T-helper 2 cell (primary cell): ENCODE measurements around the gene PRKAA2.
A peak's percentile ranks its signal among the peaks of the same experiment; 100 is the strongest.

Experiments used
- DNase-seq, 5 experiments: peaks; one replicate each; pipeline versions ENCODE4 v3.0.0 to v3.0.0-alpha.2; 2012 to 2022

Gene PRKAA2

DNA sequence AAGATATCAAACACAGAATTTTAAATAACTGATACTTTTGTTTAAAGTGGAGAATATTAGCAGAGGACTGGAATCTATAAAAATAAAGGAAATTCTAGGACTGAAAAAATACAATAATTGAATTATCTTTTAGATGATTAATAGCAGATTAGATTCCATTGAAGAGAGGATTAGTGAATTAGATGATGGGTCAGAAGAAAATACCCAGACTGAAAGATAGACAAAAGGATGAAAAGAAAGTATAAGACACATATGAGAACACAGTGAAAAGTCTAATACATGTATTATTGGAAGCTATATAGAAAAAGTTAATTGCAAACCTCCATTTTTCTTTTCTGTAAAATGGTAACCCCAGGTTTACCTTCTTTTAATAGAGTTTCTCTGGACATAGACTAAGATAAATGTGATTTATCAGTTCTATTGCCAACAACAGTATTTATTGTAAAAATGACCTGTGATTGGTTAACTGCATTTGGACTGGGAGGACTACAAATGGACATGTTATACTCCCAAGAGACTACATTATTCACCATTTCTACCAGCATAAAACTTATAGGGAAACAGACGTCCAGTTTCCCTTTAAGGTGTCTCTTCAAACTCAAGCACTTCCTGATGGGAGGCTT, 11.0 kb downstream of the PRKAA2 start:
- no peak for DNase-seq

DNA sequence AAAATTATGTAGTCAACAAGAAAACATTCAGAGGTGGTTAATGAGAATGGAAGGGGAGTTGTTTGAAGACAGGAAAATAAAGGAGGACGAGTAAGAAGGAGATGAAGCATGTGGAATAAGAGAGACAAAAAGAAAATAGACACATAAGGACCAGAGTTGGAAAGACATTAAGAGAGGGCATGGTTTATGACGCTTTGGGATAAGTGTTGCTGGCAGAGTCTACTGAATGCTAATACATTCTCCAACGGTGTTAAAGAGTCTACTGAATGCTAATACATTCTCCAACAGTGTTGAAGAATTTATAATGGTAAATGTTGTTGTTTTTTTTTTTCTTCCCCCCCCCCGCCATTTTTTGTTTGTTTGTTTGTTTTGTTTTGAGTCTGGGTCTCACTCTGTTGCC, 13.1 kb downstream of the PRKAA2 start:
- no peak for DNase-seq

GRCh38 chr1:56660293-56660692, 15.2 kb downstream of the PRKAA2 start:
- DNase-seq = no peak

GRCh38 chr1:56663846-56664245, 18.7 kb downstream of the PRKAA2 start:
- DNase-seq = no peak

DNA sequence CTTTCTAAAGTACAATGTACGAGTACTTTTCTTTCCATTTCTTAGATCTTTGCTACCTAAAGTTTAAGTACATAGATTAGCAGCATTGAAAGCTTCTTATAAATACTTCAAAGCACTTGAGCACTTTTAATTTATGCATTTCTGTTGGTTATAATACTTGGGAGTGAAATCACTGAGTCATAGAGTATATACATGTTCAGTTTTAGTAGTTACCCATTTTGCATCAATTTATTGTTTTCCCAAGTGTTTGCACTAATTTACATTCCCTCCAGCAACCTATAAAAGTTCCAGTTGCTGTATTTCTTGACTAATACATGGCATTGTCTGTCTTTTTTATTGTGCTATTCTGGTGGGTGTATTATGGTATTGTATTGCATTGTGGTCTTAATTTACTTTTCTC, 20.3 kb downstream of the PRKAA2 start:
- no peak for DNase-seq

DNA sequence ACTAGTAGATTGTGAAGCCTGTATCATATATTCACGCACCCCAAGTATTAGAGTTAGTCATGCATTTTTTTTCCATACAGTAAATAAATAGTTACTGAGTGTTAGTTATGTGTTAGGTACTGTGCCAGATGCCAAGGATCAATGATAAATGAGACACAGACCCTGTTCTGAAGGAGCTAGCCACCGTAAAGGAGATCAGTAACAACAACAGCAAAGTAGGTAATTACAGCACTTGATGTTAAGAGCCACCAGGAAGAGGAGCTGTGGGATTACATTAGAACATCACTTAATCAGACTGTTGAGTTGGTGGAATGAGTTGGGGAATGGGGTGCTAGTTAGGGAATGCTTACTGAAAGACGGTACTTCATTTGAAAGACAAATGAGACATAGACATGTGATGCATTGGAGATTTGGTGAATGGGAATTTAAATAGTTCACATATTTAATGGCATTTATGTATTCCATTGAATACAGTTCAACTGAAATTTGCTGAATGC, 21.0 kb downstream of the PRKAA2 start:
- no peak for DNase-seq

DNA sequence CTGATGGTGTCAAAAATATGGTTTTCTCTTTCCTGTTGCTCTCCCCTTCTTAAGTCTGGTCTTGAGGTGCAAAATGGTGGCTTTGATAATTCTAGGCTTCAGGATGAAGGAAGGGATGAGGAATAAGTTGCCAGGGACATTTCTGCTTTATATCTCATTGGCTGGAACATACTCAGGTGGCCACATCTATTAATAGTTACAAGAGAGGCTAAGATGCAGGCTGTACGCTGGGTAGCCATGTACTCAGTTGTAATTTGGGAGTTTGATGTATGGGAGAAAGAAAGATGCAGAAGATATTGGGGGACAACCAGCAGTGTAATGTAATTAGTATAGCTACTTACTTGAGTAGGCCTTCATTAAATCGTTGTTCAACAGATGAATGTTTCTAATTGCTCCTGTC, 25.2 kb downstream of the PRKAA2 start:
- DNase-seq = no peak

DNA sequence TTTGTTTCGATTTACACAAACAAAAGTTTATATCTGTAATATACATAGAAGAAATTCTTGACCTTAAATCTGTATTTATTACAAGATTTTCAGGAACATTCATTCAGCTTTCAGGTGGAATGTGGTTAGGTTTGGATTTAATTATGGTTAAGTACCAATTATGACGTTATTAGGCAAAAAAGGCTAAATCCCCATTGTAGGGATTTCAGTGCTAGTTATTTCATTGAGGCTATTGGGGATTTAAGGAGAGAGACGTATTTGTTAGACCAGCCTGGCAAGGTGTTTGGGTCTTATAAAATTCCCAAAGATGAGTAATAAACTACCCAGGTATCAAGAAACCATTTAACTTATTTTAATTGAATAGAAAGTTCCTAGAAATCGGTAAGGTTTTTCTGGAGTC, 26.0 kb downstream of the PRKAA2 start:
- no peak for DNase-seq

DNA sequence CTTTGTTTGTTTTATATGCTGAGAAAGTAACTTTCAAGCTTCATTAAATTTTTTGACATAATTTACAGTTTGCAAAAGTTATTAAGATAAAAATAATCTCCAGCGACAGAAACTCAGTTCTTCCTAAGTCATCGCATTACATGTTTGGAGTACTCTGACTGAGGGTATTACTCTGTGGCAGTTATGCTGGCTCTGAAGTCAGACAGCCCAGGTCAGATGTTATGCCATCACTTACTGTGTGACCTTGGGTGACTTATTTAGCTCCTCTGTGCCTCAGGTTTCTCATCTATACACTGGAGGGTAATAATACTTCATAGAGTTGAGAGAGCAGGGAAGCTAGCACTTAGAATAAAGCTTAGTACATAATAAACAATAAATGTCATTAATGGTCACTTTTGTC, 26.4 kb downstream of the PRKAA2 start:
- no peak for DNase-seq

DNA sequence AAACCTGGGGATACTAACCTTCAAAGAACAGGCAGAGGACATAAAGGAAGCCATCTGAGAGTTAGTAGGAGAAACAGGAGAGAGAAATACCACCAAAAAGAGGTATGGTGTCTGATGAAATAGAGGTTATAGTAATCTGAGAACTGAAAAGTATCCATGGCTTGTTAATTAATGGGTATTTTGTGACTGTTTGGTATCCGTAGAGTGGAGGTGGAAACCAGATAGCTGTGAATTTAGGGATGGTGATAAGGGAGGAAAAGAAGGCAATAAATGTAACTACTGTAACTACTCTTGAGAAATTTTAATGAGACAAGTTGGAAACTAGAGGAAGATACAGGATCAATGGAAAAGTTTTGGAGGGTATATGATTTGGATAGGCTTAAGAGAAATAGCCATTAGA, 27.5 kb downstream of the PRKAA2 start:
- no peak for DNase-seq

- no peak for DNase-seq
Observed at GRCh38 chr1:56675763-56676162, 30.6 kb downstream of the PRKAA2 start.

GRCh38 chr1:56676571-56677035, 31.5 kb downstream of the PRKAA2 start:
- no peak for DNase-seq

GRCh38 chr1:56683569-56683968, 38.5 kb downstream of the PRKAA2 start:
- DNase-seq = no peak

DNA sequence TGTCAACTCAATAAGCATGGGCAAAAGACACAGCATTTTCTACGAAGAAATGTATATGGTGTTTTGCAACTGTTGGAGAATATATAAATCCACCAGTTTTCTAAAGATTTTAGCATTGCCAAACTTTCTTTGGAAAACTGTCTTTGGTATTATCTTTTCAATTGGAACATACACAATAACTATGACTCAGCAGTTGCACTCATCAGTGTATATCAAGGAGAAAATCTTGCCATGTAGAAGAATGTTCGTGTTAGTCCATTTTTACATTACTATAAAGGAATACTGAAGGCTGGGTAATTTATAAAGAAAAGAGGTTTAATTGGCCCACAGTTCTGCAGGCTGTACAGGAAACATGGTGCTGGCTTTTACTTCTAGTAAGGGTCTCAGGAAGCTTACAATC, 41.1 kb downstream of the PRKAA2 start:
- DNase-seq = no peak

DNA sequence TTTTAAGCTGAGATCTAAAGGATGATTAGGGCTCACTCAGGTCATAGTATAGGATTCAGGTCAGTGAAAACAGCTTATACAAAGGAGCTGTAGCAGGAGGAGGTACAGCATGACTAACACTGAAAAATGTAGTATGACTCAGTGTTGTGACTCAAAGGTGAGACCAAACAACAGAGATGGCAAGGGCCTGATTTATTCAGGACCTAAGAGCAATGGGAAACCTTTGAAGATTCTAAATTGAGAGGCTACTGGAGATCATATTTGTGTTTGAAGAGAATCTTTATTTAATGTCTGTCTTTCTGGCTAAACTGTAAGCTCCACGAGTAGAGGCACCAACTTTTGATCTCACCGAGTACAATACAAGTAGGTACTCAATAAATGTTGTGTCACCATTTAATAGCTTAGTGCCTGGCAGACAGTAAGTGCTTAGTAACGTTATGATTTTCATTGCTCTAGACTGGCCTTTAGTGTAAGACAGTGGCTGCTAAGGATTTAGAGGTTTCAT, 43.5 kb downstream of the PRKAA2 start:
- peak in 1 of 5 experiments; percentile 11 for DNase-seq

- no peak for DNase-seq
Observed at GRCh38 chr1:56696663-56697062, 51.5 kb downstream of the PRKAA2 start.

DNA sequence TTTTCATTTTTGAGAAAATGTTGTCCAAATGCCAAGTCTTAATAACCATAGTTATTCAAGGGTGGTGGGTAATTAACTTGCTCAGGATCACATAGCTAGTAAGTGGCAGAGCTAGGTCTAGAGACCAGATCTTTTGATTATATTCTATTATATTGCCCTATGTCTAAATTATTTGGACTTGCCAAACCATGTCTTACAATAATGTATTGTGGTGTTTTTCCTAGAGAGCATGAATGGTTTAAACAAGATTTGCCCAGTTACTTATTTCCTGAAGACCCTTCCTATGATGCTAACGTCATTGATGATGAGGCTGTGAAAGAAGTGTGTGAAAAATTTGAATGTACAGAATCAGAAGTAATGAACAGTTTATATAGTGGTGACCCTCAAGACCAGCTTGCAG, 58.6 kb downstream of the PRKAA2 start:
- DNase-seq = no peak

- DNase-seq = no peak
Observed at GRCh38 chr1:56707379-56707778, 62.3 kb downstream of the PRKAA2 start.

GRCh38 chr1:56709269-56709880, 64.3 kb downstream of the PRKAA2 start:
- DNase-seq = peak in 1 of 5 experiments; percentile 21

DNA sequence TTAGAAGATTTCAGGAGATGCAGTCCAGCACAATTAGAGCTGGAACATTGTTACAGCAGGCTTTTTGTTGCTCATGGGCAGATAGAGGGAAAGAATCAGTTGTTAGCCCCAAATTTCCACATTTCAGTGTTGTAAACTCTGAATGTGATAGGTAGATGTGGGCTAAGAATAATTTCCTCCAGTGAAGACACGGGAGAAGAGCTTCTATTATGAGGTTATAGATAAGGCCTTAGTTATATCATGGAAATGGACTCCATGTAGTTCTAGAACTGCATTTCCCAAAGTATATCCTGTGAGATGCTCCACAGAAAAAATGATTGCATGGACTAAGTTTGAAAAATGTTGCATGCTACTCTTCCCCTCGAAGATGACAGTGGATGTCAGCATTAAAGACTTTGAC, 64.9 kb downstream of the PRKAA2 start:
- no peak for DNase-seq

- no peak for DNase-seq
Observed at GRCh38 chr1:56710646-56711045, 65.5 kb downstream of the PRKAA2 start.

GRCh38 chr1:56712150-56712549, 67.0 kb downstream of the PRKAA2 start:
- no peak for DNase-seq

- DNase-seq = no peak
Observed at GRCh38 chr1:56713112-56713511, 68.0 kb downstream of the PRKAA2 start.

DNA sequence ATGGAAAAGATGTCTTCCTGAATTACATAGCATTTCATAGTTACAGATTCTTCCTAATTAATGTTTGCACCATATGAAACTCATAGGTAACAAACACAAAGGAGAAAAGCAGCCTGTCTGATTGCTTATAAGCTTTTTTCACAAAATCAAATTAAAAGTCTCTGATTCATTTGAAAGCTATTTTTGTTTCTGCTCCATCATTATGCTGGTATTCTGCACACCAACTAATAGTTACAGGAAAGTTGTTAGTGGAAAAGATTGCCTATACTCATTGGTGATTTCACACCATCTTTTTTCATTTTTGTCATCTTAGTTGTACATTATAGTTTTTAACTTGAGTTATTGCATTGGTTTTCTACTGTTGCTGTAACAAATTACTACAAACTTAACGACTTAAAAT, 70.0 kb downstream of the PRKAA2 start:
- no peak for DNase-seq

- no peak for DNase-seq
Observed at GRCh38 chr1:56719171-56719570, 74.1 kb downstream of the PRKAA2 start.
